HEK293T (cell line): ENCODE results near the gene ADIRF.

ENCODE experiments used
- FOXK2 ChIP-seq: fragments of 450-650 bp; IDR thresholded peaks from 2 replicates; pipeline ENCODE4 v1.6.1; 2016; ENCODE audit warnings: mild to moderate bottlenecking
- L3MBTL2 ChIP-seq: fragments of 450-650 bp; conservative IDR thresholded peaks from 2 replicates; pipeline ENCODE4 v1.6.1; 2016; ENCODE audit warnings: mild to moderate bottlenecking
- SUZ12 ChIP-seq: fragments of 450-650 bp; IDR thresholded peaks from 2 replicates; pipeline ENCODE4 v1.6.1; 2016; ENCODE audit warnings: mild to moderate bottlenecking

- TF ChIP-seq L3MBTL2 (no peak), FOXK2 (no peak), SUZ12 (no peak)
These were observed 11.1 kb downstream of the ADIRF start for GRCh38 chr10:86979296-86979818.
